ENCODE data around the gene B3GAT3. TPM values are rescaled to one million over a fixed set of nuclear protein-coding genes. Genes with fewer than 3 reads are reported as not detected.
A peak's percentile ranks its signal among the peaks of the same experiment; 100 is the strongest.

Gene B3GAT3
- total and polyA plus RNA-seq, 2 of the 8 experiments (the other 6 are each of a cell fraction or from before 2014, with no cell fraction given) = 28.0 to 39.0 TPM

DNA sequence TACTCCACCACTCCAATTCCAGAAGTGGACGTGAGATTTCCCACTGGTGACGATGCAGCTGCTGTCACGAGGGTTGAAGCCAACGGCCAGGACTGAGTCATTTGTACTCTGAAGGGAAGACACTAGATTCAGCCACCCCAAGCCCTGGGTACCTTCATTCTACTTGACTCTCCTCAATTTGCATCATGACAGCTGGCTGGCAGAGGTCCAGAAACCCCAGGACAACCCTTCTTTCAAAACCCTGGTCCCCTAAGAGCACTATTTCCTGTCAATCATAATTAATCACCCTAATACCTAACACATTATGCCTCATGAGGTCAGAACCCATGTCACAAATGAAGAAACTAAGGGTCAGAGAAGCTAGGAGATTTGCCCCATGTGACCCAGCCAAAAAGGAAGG, 14.1 kb downstream of the B3GAT3 start:
- DNase-seq (ENCODE audit: low read depth in 1 of 2, low spot score in 2 of 2) = no peak
- Histone ChIP-seq H2BK120ac (replicated peaks; ENCODE audit: low read depth, low read length) (no peak overlapping the region), H2AK5ac (ENCODE audit: low read depth, low read length) (no peak overlapping the region), H3K23ac (ENCODE audit: insufficient read length) (no peak overlapping the region), H3K23me2 (ENCODE audit: low read depth, low read length) (peaks cover 16% of the 10 kb centered on the region; the same call in 1 of the 2 replicates), H2AFZ (ENCODE audit: low read length) (no peak overlapping the region), H4K5ac (ENCODE audit: insufficient read length, low read depth, low read length) (no peak overlapping the region), H4K20me1 (replicated peaks in 1 of 2; ENCODE audit: control insufficient read depth in 1 of 2, insufficient read depth in 2 of 2, low read length in 2 of 2) (peaks cover 0 to 2% of the 10 kb centered on the region in 2 experiments), H2BK20ac (ENCODE audit: low read length) (no peak overlapping the region), H2BK12ac (ENCODE audit: low read depth, low read length) (0 out of 2 replicates have a peak overlapping the region, but pooled peaks have one; percentile 60), H3K18ac (ENCODE audit: extremely low read depth, low read length) (no peak overlapping the region), H3K36me3 (ENCODE audit: control insufficient read depth in 2 of 4, insufficient read depth in 4 of 4, low read length in 3 of 4) (no peaks in the 10 kb centered on the region; a peak in 2 of 8 replicates), H3K9me3 (ENCODE audit: insufficient read depth in 2 of 2, low read depth in 1 of 2, low read length in 1 of 2) (no peaks in the 10 kb centered on the region), H3K4me3 (ENCODE audit: extremely low read depth in 1 of 4, insufficient read depth in 2 of 4, low read depth in 3 of 4, low read length in 4 of 4) (no peak overlapping the region), H3K14ac (ENCODE audit: insufficient read length) (no peak overlapping the region), H2BK5ac (ENCODE audit: low read depth, low read length) (no peak overlapping the region), H3K79me2 (ENCODE audit: control insufficient read depth in 1 of 2, insufficient read depth in 2 of 2, low read length in 2 of 2) (no peaks in the 10 kb centered on the region), H4K8ac (ENCODE audit: extremely low read depth, insufficient read depth, low read length) (no peak overlapping the region), H3K79me1 (ENCODE audit: low read depth, low read length) (no peaks in the 10 kb centered on the region; the same call in 1 of the 2 replicates), H3K9ac (replicated peaks in 1 of 4; ENCODE audit: extremely low read depth in 1 of 4, low read depth in 3 of 4, low read length in 3 of 4) (no peak overlapping the region), H3K56ac (replicated peaks; ENCODE audit: insufficient read length, low read depth, low read length) (no peak overlapping the region), H2BK15ac (ENCODE audit: low read length) (no peak overlapping the region), H3K27me3 (replicated peaks in 1 of 4; ENCODE audit: control insufficient read depth in 3 of 4, extremely low read depth in 1 of 4, insufficient read depth in 3 of 4, low read length in 3 of 4) (peaks cover 0 to 16% (median 13%) of the 10 kb centered on the region in 4 experiments; a peak in 6 of 7 replicates), H3K4me1 (replicated peaks in 1 of 4; ENCODE audit: control insufficient read depth in 3 of 4, insufficient read depth in 4 of 4, low read length in 3 of 4) (peaks cover 3 to 29% (median 18%) of the 10 kb centered on the region in 4 experiments), H4K91ac (replicated peaks; ENCODE audit: insufficient read length, low read length) (no peak overlapping the region), H3K27ac (ENCODE audit: low read depth, low read length) (no peak overlapping the region), H3K4me2 (ENCODE audit: insufficient read depth in 1 of 2, low read depth in 2 of 2, low read length in 2 of 2) (no peak overlapping the region), H3K4ac (replicated peaks; ENCODE audit: insufficient read length, low read depth, low read length) (no peak overlapping the region)
- CTCF ChIA-PET (ENCODE audit: partially characterized antibody) = interaction anchor here (0.6 to 10.2 kb wide), 7 partner anchors 14 to 195 kb away, joined by 3 to 97 read pairs (median 3); partner anchors contain the start of gene TUT1
- WGBS, 2 experiments (ENCODE audit: extremely low coverage in 1 of 2, insufficient coverage in 1 of 2, insufficient read length in 1 of 2, insufficient replicate concordance in 2 of 2, low coverage in 1 of 2, low lambda C conversion rate in 2 of 2, missing lambda C conversion rate in 1 of 2) = 98% methylated on average over 4 of the region's 4 CpGs; no CpG with 5 or more reads in 1 of the 2 experiments
- FAIRE-seq = no peak
- TF ChIP-seq ZNF274 (IDR thresholded peaks at IDR 0.05; ENCODE audit: borderline replicate concordance, extremely low read depth, low read length) (no peak), TAF1 (IDR thresholded peaks at IDR 0.05; ENCODE audit: low read depth, low read length) (no peak)
- POLR2A ChIA-PET (ENCODE audit: partially characterized antibody) = interaction anchor here (0.6 to 15.8 kb wide), 9 partner anchors 8 to 245 kb away, joined by 3 to 235 read pairs (median 5); partner anchors contain the start of genes B3GAT3, C11orf98, CSKMT and EEF1G

Measured in H1 (cell line).